22Rv1 (cell line): ENCODE results near the gene ZNF407.

Experiments
- H3K27ac ChIP-seq: fragments of 450-650 bp; 2 replicates; pipeline ENCODE4 v1.5.1; 2017
- CTCF ChIP-seq: fragments of 450-650 bp; IDR thresholded peaks from 2 replicates; pipeline ENCODE4 v1.5.1; 2017; ENCODE audit warnings: mild to moderate bottlenecking
- ZFX ChIP-seq: fragments of 450-650 bp; IDR thresholded peaks from 2 replicates; pipeline ENCODE4 v1.6.1; 2017; ENCODE audit warnings: antibody characterized with exemption, borderline replicate concordance

Gene ZNF407

GRCh38 chr18:74947875-74948274, 350.2 kb downstream of the ZNF407 start:
- TF ChIP-seq CTCF = no peak
- TF ChIP-seq ZFX = no peak
- no peak overlapping the region for H3K27ac ChIP-seq

GRCh38 chr18:74949611-74950010, 351.9 kb downstream of the ZNF407 start:
- TF ChIP-seq ZFX = no peak
- TF ChIP-seq CTCF = no peak
- H3K27ac ChIP-seq = no peak overlapping the region

- H3K27ac ChIP-seq = no peak overlapping the region
- TF ChIP-seq CTCF (no peak), ZFX (no peak)
These were observed 352.8 kb downstream of the ZNF407 start for GRCh38 chr18:74950479-74950878.

GRCh38 chr18:74951165-74951760, 353.6 kb downstream of the ZNF407 start:
- H3K27ac ChIP-seq = no peak overlapping the region
- no peak for TF ChIP-seq CTCF

GRCh38 chr18:74957588-74958224, 360.0 kb downstream of the ZNF407 start:
- TF ChIP-seq CTCF (no peak), ZFX (no peak)
- H3K27ac ChIP-seq = no peak overlapping the region

- H3K27ac ChIP-seq = no peak overlapping the region
- TF ChIP-seq ZFX (no peak), CTCF (no peak)
These were observed 361.5 kb downstream of the ZNF407 start for GRCh38 chr18:74959216-74959615.

GRCh38 chr18:74961596-74961995, 363.9 kb downstream of the ZNF407 start:
- no peak overlapping the region for H3K27ac ChIP-seq
- TF ChIP-seq CTCF (no peak), ZFX (no peak)
